Hepatocyte (in vitro differentiated cells): ENCODE results near the gene ARHGAP5. TPM values are rescaled to one million over a fixed set of nuclear protein-coding genes. Genes with fewer than 3 reads are reported as not detected.

Source experiments
- DNase-seq: peaks from one replicate; pipeline ENCODE4 v3.0.0-alpha.2; 2016; ENCODE audit warnings: low spot score
- H2AFZ ChIP-seq: fragments of 200-600 bp; sonication (generic); 2 replicates; pipeline ENCODE4 v1.6.0; 2016; ENCODE audit warnings: antibody characterized with exemption, mild to moderate bottlenecking
- H3K27ac ChIP-seq: fragments of 200-600 bp; sonication (generic); 2 replicates; pipeline ENCODE4 v1.5.1; 2016; ENCODE audit warnings: mild to moderate bottlenecking
- H3K27me3 ChIP-seq: fragments of 200-600 bp; sonication (generic); 2 replicates; pipeline ENCODE4 v1.6.1; 2016
- H3K36me3 ChIP-seq: fragments of 200-600 bp; sonication (generic); replicated peaks from 2 replicates; pipeline ENCODE4 v1.5.1; 2016; ENCODE audit warnings: low read depth; ENCODE audit not compliant: insufficient read depth
- H3K4me1 ChIP-seq: fragments of 200-600 bp; sonication (generic); 2 replicates; pipeline ENCODE4 v1.5.1; 2016; ENCODE audit warnings: mild to moderate bottlenecking, moderate library complexity; ENCODE audit not compliant: insufficient read depth
- H3K4me2 ChIP-seq: fragments of 200-600 bp; sonication (generic); 2 replicates; pipeline ENCODE4 v1.6.0; 2016
- H3K4me3 ChIP-seq: fragments of 200-600 bp; sonication (generic); 2 replicates; pipeline ENCODE4 v1.5.1; 2016; ENCODE audit warnings: mild to moderate bottlenecking
- H3K79me2 ChIP-seq: fragments of 200-600 bp; sonication (generic); 2 replicates; pipeline ENCODE4 v1.6.0; 2017; ENCODE audit warnings: mild to moderate bottlenecking
- H3K9me2 ChIP-seq: fragments of 200-600 bp; sonication (generic); replicated peaks from 2 replicates; pipeline ENCODE4 v1.6.0; 2017; ENCODE audit warnings: mild to moderate bottlenecking; ENCODE audit not compliant: insufficient read depth
- H3K9me3 ChIP-seq: fragments of 200-600 bp; sonication (generic); 2 replicates; pipeline ENCODE4 v1.5.1; 2016; ENCODE audit warnings: low read depth, mild to moderate bottlenecking
- H4K20me1 ChIP-seq: fragments of 200-600 bp; sonication (generic); 2 replicates; pipeline ENCODE4 v1.6.0; 2016; ENCODE audit warnings: mild to moderate bottlenecking; ENCODE audit not compliant: insufficient read depth, poor library complexity, severe bottlenecking
- CTCF ChIP-seq: fragments of 200-600 bp; sonication (generic); IDR thresholded peaks from 2 replicates; pipeline ENCODE4 v1.5.1; 2016; ENCODE audit warnings: antibody characterized with exemption, mild to moderate bottlenecking; ENCODE audit not compliant: poor library complexity
- EZH2 ChIP-seq: fragments of 200-600 bp; sonication (generic); IDR thresholded peaks from 2 replicates; pipeline ENCODE4 v1.6.1; 2016; ENCODE audit warnings: antibody characterized with exemption, mild to moderate bottlenecking, borderline replicate concordance
- EZH2phosphoT487 ChIP-seq: fragments of 200-600 bp; sonication (generic); IDR thresholded peaks from one replicate; pipeline ENCODE4 v1.6.1; 2018; ENCODE audit warnings: antibody characterized with exemption, mild to moderate bottlenecking, low read depth, moderate library complexity; ENCODE audit not compliant: unreplicated experiment, severe bottlenecking
- WGBS: methylation state at CpG from one replicate; pipeline ENCODE4 v1.1.6; 2016; ENCODE audit warnings: low lambda C conversion rate; ENCODE audit errors: missing lambda C conversion rate; 5-methylcytosine and 5-hydroxymethylcytosine counted together
- polyA plus RNA-seq: library from polyadenylated mRNA; unstranded; fragments of >200 nt; fragmentation: Nextera tagmentation; extraction: Ambion mirVana; gene quantifications from 2 replicates; pipeline ENCODE4 v1.2.1, GENCODE V29; 2016
- small RNA-seq: library from RNA; depleted of rRNA; stranded (forward); fragments of <200 nt; gene quantifications from one replicate; pipeline ENCODE3, GENCODE V24; 2014
- total RNA-seq: library from RNA; depleted of rRNA; stranded (reverse); fragments of >200 nt; gene quantifications from 2 replicates; pipeline ENCODE4 v1.2.3, GENCODE V29; 2014

ARHGAP5 gene
- total and polyA plus RNA-seq, 2 experiments from 2014 or later, result 16.5 to 144 TPM

- peaks cover 5% of the 10 kb centered on the region for H3K4me1 ChIP-seq
- H3K27ac ChIP-seq, result no peak overlapping the region
- no peak overlapping the region for H3K4me2 ChIP-seq
- TF ChIP-seq EZH2phosphoT487, result no peak
- no peak for TF ChIP-seq EZH2
- no peak for TF ChIP-seq CTCF
- DNase-seq, result no peak
- H3K9me3 ChIP-seq, result no peaks in the 10 kb centered on the region
- H3K4me3 ChIP-seq, result no peak overlapping the region
- H3K79me2 ChIP-seq, result no peaks in the 10 kb centered on the region
- no peaks in the 10 kb centered on the region for H4K20me1 ChIP-seq
- no peaks in the 10 kb centered on the region for H3K27me3 ChIP-seq
- H2AFZ ChIP-seq, result no peak overlapping the region
- H3K9me2 ChIP-seq, result no peaks in the 10 kb centered on the region
- 39% methylated on average over 4 of the region's 4 CpGs for WGBS
- H3K36me3 ChIP-seq, result no peaks in the 10 kb centered on the region
Measured at GRCh38 chr14:32205984-32206383, 128.9 kb downstream of the ARHGAP5 start.

GRCh38 chr14:32206552-32206951 lies 129.4 kb downstream of the ARHGAP5 start:
- H3K27ac ChIP-seq, result no peak overlapping the region
- H3K4me2 ChIP-seq, result no peak overlapping the region
- peaks cover 5% of the 10 kb centered on the region for H3K4me1 ChIP-seq
- no peaks in the 10 kb centered on the region for H3K79me2 ChIP-seq
- H3K27me3 ChIP-seq, result no peaks in the 10 kb centered on the region
- H3K9me3 ChIP-seq, result no peaks in the 10 kb centered on the region
- H3K9me2 ChIP-seq, result no peaks in the 10 kb centered on the region
- no peak for DNase-seq
- 88% methylated on average over 2 of the region's 2 CpGs for WGBS
- H3K4me3 ChIP-seq, result no peak overlapping the region
- TF ChIP-seq CTCF, result no peak
- no peak for TF ChIP-seq EZH2
- TF ChIP-seq EZH2phosphoT487, result no peak
- no peaks in the 10 kb centered on the region for H3K36me3 ChIP-seq
- H4K20me1 ChIP-seq, result no peaks in the 10 kb centered on the region
- no peak overlapping the region for H2AFZ ChIP-seq

- 63% methylated on average over 3 of the region's 3 CpGs for WGBS
Measured at GRCh38 chr14:32208490-32208889, 131.4 kb downstream of the ARHGAP5 start.

More at GRCh38 chr14:32208490-32208889, 131.4 kb downstream of the ARHGAP5 start:
- Histone ChIP-seq H2AFZ (no peak overlapping the region), H3K27ac (no peak overlapping the region), H3K9me3 (no peaks in the 10 kb centered on the region), H3K9me2 (no peaks in the 10 kb centered on the region), H3K4me2 (no peak overlapping the region), H4K20me1 (no peaks in the 10 kb centered on the region), H3K79me2 (no peaks in the 10 kb centered on the region), H3K36me3 (no peaks in the 10 kb centered on the region), H3K27me3 (no peaks in the 10 kb centered on the region), H3K4me3 (no peak overlapping the region), H3K4me1 (no peaks in the 10 kb centered on the region)
- TF ChIP-seq EZH2phosphoT487, result no peak
- no peak for TF ChIP-seq CTCF
- TF ChIP-seq EZH2, result no peak
- no peak for DNase-seq

Small RNAs within 50 kb of the gene (small RNA-seq; reads per million reads assigned to genes)
- gene RNU6-7 (1.3 reads per million, percentile 79 among the genes with 10 or more reads in this experiment), gene RNU6-8 (0.25 reads per million)

Other genes starting within 250 kb of the ARHGAP5 start
- gene RNU6-7, start 124.7 kb downstream of the ARHGAP5 start, total RNA-seq, result not detected in 2 replicates
- gene RNU6-7, start 124.7 kb downstream of the ARHGAP5 start, polyA plus RNA-seq, result not detected in 2 replicates
- gene RNU6-8, start 126.0 kb downstream of the ARHGAP5 start, total RNA-seq, result not detected in 2 replicates
- gene RNU6-8, start 126.0 kb downstream of the ARHGAP5 start, polyA plus RNA-seq, result not detected in 2 replicates